ENCODE measurements around the gene CEP128.

The CEP128 gene

GRCh38 chr14:80781972-80782367, 159.6 kb downstream of the CEP128 start:
- TF ChIP-seq SUZ12 (IDR thresholded peaks at IDR 0.05; ENCODE audit: extremely low read depth, insufficient read depth, insufficient read length) (no peak), YY1 (IDR thresholded peaks at IDR 0.05; ENCODE audit: insufficient read depth, insufficient read length) (no peak), ZNF274 (IDR thresholded peaks at IDR 0.05; ENCODE audit: low read depth, low read length) (no peak)
- H3K9me3 ChIP-seq (ENCODE audit: insufficient read depth, low read length): no peaks in the 10 kb centered on the region
- H3K4me1 ChIP-seq (ENCODE audit: insufficient read depth, insufficient read length): no peaks in the 10 kb centered on the region
- no peaks in the 10 kb centered on the region for H3K27me3 ChIP-seq (ENCODE audit: insufficient read depth, insufficient read length)
- DNase-seq (ENCODE audit: low read depth, low spot score): no peak
- H3K9ac ChIP-seq (ENCODE audit: insufficient read length, low read depth): no peak overlapping the region
- H3K4me3 ChIP-seq (ENCODE audit: insufficient read length, low read depth): no peak overlapping the region
- peaks cover 9% of the 10 kb centered on the region for H3K36me3 ChIP-seq (ENCODE audit: insufficient read depth, insufficient read length, low read length)

GRCh38 chr14:80780500-80780899, 161.0 kb downstream of the CEP128 start:
- Histone ChIP-seq H3K27me3 (ENCODE audit: insufficient read depth, insufficient read length) (no peaks in the 10 kb centered on the region), H3K4me3 (ENCODE audit: insufficient read length, low read depth) (no peak overlapping the region), H3K9me3 (ENCODE audit: insufficient read depth, low read length) (no peaks in the 10 kb centered on the region), H3K36me3 (ENCODE audit: insufficient read depth, insufficient read length, low read length) (peaks cover 9% of the 10 kb centered on the region), H3K9ac (ENCODE audit: insufficient read length, low read depth) (no peak overlapping the region), H3K4me1 (ENCODE audit: insufficient read depth, insufficient read length) (no peaks in the 10 kb centered on the region)
- no peak for TF ChIP-seq YY1 (IDR thresholded peaks at IDR 0.05; ENCODE audit: insufficient read depth, insufficient read length)
- TF ChIP-seq ZNF274 (IDR thresholded peaks at IDR 0.05; ENCODE audit: low read depth, low read length): no peak
- no peak for TF ChIP-seq SUZ12 (IDR thresholded peaks at IDR 0.05; ENCODE audit: extremely low read depth, insufficient read depth, insufficient read length)
- no peak for DNase-seq (ENCODE audit: low read depth, low spot score)

DNA sequence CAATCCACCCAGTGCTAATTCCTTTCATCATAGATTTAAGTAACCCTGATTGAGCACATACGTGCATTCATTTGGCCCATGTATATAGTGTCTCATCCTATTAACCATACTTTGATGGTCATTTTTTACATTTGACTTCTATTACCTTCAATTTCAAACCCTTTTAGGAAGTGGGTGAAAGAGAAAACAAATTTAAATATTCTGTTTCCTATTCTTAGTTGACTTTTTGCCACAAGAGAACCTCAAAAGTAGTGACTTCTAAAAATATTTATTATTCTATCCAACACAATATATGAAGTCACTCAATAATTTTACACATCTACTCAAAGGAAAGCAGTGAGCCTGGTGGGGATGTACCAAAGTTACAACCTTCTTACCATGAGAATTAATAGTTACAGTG, 164.9 kb downstream of the CEP128 start:
- no peak for DNase-seq (ENCODE audit: low read depth, low spot score)
- Histone ChIP-seq H3K9me3 (ENCODE audit: insufficient read depth, low read length) (no peaks in the 10 kb centered on the region), H3K9ac (ENCODE audit: insufficient read length, low read depth) (no peak overlapping the region), H3K4me3 (ENCODE audit: insufficient read length, low read depth) (no peak overlapping the region), H3K4me1 (ENCODE audit: insufficient read depth, insufficient read length) (no peaks in the 10 kb centered on the region), H3K27me3 (ENCODE audit: insufficient read depth, insufficient read length) (no peaks in the 10 kb centered on the region), H3K36me3 (ENCODE audit: insufficient read depth, insufficient read length, low read length) (no peaks in the 10 kb centered on the region)
- TF ChIP-seq YY1 (IDR thresholded peaks at IDR 0.05; ENCODE audit: insufficient read depth, insufficient read length): no peak
- no peak for TF ChIP-seq ZNF274 (IDR thresholded peaks at IDR 0.05; ENCODE audit: low read depth, low read length)
- no peak for TF ChIP-seq SUZ12 (IDR thresholded peaks at IDR 0.05; ENCODE audit: extremely low read depth, insufficient read depth, insufficient read length)

DNA sequence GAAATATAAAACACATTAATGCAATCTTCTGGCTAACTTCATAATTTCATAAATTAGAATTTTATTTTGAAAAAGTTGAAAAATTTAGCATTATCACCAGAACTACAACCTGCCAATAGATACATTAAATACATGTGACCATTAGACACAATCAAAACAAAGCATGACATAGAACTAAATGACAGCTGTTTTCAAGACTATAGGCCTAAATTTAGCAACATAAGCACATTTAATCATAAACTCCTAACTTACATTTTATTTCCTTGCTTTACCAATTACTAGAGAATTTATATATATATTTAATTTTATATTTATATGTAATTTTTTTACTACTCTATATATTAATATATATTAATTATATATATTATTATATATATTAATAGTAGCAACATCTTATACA, 165.4 kb downstream of the CEP128 start:
- no peaks in the 10 kb centered on the region for H3K27me3 ChIP-seq (ENCODE audit: insufficient read depth, insufficient read length)
- H3K9me3 ChIP-seq (ENCODE audit: insufficient read depth, low read length): no peaks in the 10 kb centered on the region
- TF ChIP-seq YY1 (IDR thresholded peaks at IDR 0.05; ENCODE audit: insufficient read depth, insufficient read length) (no peak), SUZ12 (IDR thresholded peaks at IDR 0.05; ENCODE audit: extremely low read depth, insufficient read depth, insufficient read length) (no peak), ZNF274 (IDR thresholded peaks at IDR 0.05; ENCODE audit: low read depth, low read length) (no peak)
- no peaks in the 10 kb centered on the region for H3K4me1 ChIP-seq (ENCODE audit: insufficient read depth, insufficient read length)
- H3K36me3 ChIP-seq (ENCODE audit: insufficient read depth, insufficient read length, low read length): no peaks in the 10 kb centered on the region
- no peak overlapping the region for H3K9ac ChIP-seq (ENCODE audit: insufficient read length, low read depth)
- DNase-seq (ENCODE audit: low read depth, low spot score): no peak
- H3K4me3 ChIP-seq (ENCODE audit: insufficient read length, low read depth): no peak overlapping the region

DNA sequence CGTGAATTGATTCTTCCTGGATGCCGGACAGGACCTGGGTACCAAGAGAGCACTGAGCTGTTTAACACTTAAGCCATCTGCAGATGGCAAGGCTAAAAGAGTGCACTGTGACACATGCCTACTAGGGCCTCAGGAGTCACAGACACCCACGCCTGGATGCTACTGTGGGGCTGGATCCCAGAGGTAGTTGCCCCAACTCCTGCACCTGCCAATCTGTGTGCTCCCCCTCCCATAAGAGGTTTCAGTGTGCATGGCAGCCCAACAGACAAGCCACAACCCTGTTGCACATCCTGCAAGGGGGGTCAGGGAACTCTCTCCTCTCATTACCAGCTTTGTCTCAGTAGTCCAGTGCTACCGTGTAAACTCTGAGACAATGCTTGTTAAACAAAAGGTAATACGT, 169.0 kb downstream of the CEP128 start:
- Histone ChIP-seq H3K9me3 (ENCODE audit: insufficient read depth, low read length) (no peaks in the 10 kb centered on the region), H3K9ac (ENCODE audit: insufficient read length, low read depth) (no peak overlapping the region), H3K27me3 (ENCODE audit: insufficient read depth, insufficient read length) (no peaks in the 10 kb centered on the region), H3K4me3 (ENCODE audit: insufficient read length, low read depth) (no peak overlapping the region), H3K4me1 (ENCODE audit: insufficient read depth, insufficient read length) (no peaks in the 10 kb centered on the region), H3K36me3 (ENCODE audit: insufficient read depth, insufficient read length, low read length) (no peaks in the 10 kb centered on the region)
- TF ChIP-seq SUZ12 (IDR thresholded peaks at IDR 0.05; ENCODE audit: extremely low read depth, insufficient read depth, insufficient read length) (no peak), ZNF274 (IDR thresholded peaks at IDR 0.05; ENCODE audit: low read depth, low read length) (no peak), YY1 (IDR thresholded peaks at IDR 0.05; ENCODE audit: insufficient read depth, insufficient read length) (no peak)
- DNase-seq (ENCODE audit: low read depth, low spot score): no peak

DNA sequence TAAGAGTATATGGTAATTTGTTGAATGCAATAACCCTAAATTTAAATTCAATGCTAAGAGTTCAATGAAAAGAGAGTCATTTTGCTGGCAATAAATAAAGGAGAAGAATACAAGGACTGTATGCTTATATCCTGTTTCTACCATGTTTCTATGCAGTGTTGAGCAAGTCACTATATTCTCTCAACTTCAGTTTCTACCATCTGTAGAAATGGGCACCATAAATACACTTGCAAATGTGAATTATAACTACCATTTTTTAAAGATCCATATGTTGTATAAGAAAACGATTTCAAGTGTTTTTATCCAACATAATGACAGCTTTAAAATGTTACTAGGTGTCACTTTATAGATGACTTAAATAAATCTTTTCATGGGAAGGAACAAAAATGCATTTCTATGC, 170.3 kb downstream of the CEP128 start:
- Histone ChIP-seq H3K4me1 (ENCODE audit: insufficient read depth, insufficient read length) (no peaks in the 10 kb centered on the region), H3K9ac (ENCODE audit: insufficient read length, low read depth) (no peak overlapping the region), H3K27me3 (ENCODE audit: insufficient read depth, insufficient read length) (no peaks in the 10 kb centered on the region), H3K36me3 (ENCODE audit: insufficient read depth, insufficient read length, low read length) (no peaks in the 10 kb centered on the region), H3K4me3 (ENCODE audit: insufficient read length, low read depth) (no peak overlapping the region), H3K9me3 (ENCODE audit: insufficient read depth, low read length) (no peaks in the 10 kb centered on the region)
- no peak for TF ChIP-seq SUZ12 (IDR thresholded peaks at IDR 0.05; ENCODE audit: extremely low read depth, insufficient read depth, insufficient read length)
- no peak for TF ChIP-seq ZNF274 (IDR thresholded peaks at IDR 0.05; ENCODE audit: low read depth, low read length)
- no peak for TF ChIP-seq YY1 (IDR thresholded peaks at IDR 0.05; ENCODE audit: insufficient read depth, insufficient read length)
- DNase-seq (ENCODE audit: low read depth, low spot score): no peak

DNA sequence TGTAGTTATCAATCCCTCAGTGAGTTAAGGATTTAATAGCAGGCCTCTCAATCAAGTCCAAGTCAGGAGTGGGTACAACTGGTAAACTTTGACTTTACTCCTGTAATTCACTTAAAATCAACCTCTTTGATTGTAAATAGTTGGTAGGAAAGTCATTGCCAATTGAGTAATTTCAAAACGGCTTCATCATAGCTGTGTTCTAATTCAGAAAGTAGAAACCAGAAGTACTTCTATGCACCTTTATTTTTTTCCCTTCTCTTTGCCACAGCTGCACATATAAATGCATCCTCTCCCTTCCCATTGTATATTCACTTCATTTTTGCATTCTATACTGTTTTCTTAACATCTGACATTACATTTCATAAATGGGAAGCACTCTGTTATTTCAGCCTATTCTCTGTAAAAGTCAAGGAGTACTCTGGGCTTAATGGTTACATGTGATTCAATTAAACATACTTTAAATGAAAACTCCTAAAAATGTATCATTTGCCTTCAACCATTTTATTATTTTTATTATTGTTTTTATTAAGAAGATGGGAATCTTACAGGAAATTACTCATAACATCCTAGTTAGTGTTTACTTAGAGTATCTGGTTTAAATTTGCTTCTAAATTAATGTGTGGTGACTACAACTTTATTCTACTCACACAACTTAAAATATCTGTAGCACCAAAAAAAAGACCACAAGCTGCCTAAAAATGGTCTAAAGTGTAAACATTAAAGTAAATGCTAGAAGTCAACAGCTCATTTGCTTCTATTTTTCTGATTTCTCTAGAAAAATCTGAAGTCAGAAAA, 171.2 kb downstream of the CEP128 start:
- Histone ChIP-seq H3K9ac (ENCODE audit: insufficient read length, low read depth) (no peak overlapping the region), H3K36me3 (ENCODE audit: insufficient read depth, insufficient read length, low read length) (no peaks in the 10 kb centered on the region), H3K4me1 (ENCODE audit: insufficient read depth, insufficient read length) (no peaks in the 10 kb centered on the region), H3K27me3 (ENCODE audit: insufficient read depth, insufficient read length) (no peaks in the 10 kb centered on the region), H3K4me3 (ENCODE audit: insufficient read length, low read depth) (no peak overlapping the region), H3K9me3 (ENCODE audit: insufficient read depth, low read length) (no peaks in the 10 kb centered on the region)
- no peak for TF ChIP-seq YY1 (IDR thresholded peaks at IDR 0.05; ENCODE audit: insufficient read depth, insufficient read length)
- TF ChIP-seq SUZ12 (IDR thresholded peaks at IDR 0.05; ENCODE audit: extremely low read depth, insufficient read depth, insufficient read length): no peak
- TF ChIP-seq ZNF274 (IDR thresholded peaks at IDR 0.05; ENCODE audit: low read depth, low read length): no peak
- no peak for DNase-seq (ENCODE audit: low read depth, low spot score)
